Hepatocyte (in vitro differentiated cells): ENCODE results near the gene MLLT6. TPM values are rescaled to one million over a fixed set of nuclear protein-coding genes. Genes with fewer than 3 reads are reported as not detected.

Source experiments
- DNase-seq: peaks from one replicate; pipeline ENCODE4 v3.0.0-alpha.2; 2016; ENCODE audit warnings: low spot score
- H2AFZ ChIP-seq: fragments of 200-600 bp; sonication (generic); 2 replicates; pipeline ENCODE4 v1.6.0; 2016; ENCODE audit warnings: antibody characterized with exemption, mild to moderate bottlenecking
- H3K27ac ChIP-seq: fragments of 200-600 bp; sonication (generic); 2 replicates; pipeline ENCODE4 v1.5.1; 2016; ENCODE audit warnings: mild to moderate bottlenecking
- H3K27me3 ChIP-seq: fragments of 200-600 bp; sonication (generic); 2 replicates; pipeline ENCODE4 v1.6.1; 2016
- H3K36me3 ChIP-seq: fragments of 200-600 bp; sonication (generic); replicated peaks from 2 replicates; pipeline ENCODE4 v1.5.1; 2016; ENCODE audit warnings: low read depth; ENCODE audit not compliant: insufficient read depth
- H3K4me1 ChIP-seq: fragments of 200-600 bp; sonication (generic); 2 replicates; pipeline ENCODE4 v1.5.1; 2016; ENCODE audit warnings: mild to moderate bottlenecking, moderate library complexity; ENCODE audit not compliant: insufficient read depth
- H3K4me2 ChIP-seq: fragments of 200-600 bp; sonication (generic); 2 replicates; pipeline ENCODE4 v1.6.0; 2016
- H3K4me3 ChIP-seq: fragments of 200-600 bp; sonication (generic); 2 replicates; pipeline ENCODE4 v1.5.1; 2016; ENCODE audit warnings: mild to moderate bottlenecking
- H3K79me2 ChIP-seq: fragments of 200-600 bp; sonication (generic); 2 replicates; pipeline ENCODE4 v1.6.0; 2017; ENCODE audit warnings: mild to moderate bottlenecking
- H3K9me2 ChIP-seq: fragments of 200-600 bp; sonication (generic); replicated peaks from 2 replicates; pipeline ENCODE4 v1.6.0; 2017; ENCODE audit warnings: mild to moderate bottlenecking; ENCODE audit not compliant: insufficient read depth
- H3K9me3 ChIP-seq: fragments of 200-600 bp; sonication (generic); 2 replicates; pipeline ENCODE4 v1.5.1; 2016; ENCODE audit warnings: low read depth, mild to moderate bottlenecking
- H4K20me1 ChIP-seq: fragments of 200-600 bp; sonication (generic); 2 replicates; pipeline ENCODE4 v1.6.0; 2016; ENCODE audit warnings: mild to moderate bottlenecking; ENCODE audit not compliant: insufficient read depth, poor library complexity, severe bottlenecking
- CTCF ChIP-seq: fragments of 200-600 bp; sonication (generic); IDR thresholded peaks from 2 replicates; pipeline ENCODE4 v1.5.1; 2016; ENCODE audit warnings: antibody characterized with exemption, mild to moderate bottlenecking; ENCODE audit not compliant: poor library complexity
- EZH2 ChIP-seq: fragments of 200-600 bp; sonication (generic); IDR thresholded peaks from 2 replicates; pipeline ENCODE4 v1.6.1; 2016; ENCODE audit warnings: antibody characterized with exemption, mild to moderate bottlenecking, borderline replicate concordance
- EZH2phosphoT487 ChIP-seq: fragments of 200-600 bp; sonication (generic); IDR thresholded peaks from one replicate; pipeline ENCODE4 v1.6.1; 2018; ENCODE audit warnings: antibody characterized with exemption, mild to moderate bottlenecking, low read depth, moderate library complexity; ENCODE audit not compliant: unreplicated experiment, severe bottlenecking
- WGBS: methylation state at CpG from one replicate; pipeline ENCODE4 v1.1.6; 2016; ENCODE audit warnings: low lambda C conversion rate; ENCODE audit errors: missing lambda C conversion rate; 5-methylcytosine and 5-hydroxymethylcytosine counted together
- polyA plus RNA-seq: library from polyadenylated mRNA; unstranded; fragments of >200 nt; fragmentation: Nextera tagmentation; extraction: Ambion mirVana; gene quantifications from 2 replicates; pipeline ENCODE4 v1.2.1, GENCODE V29; 2016
- total RNA-seq: library from RNA; depleted of rRNA; stranded (reverse); fragments of >200 nt; gene quantifications from 2 replicates; pipeline ENCODE4 v1.2.3, GENCODE V29; 2014

The MLLT6 gene
- total and polyA plus RNA-seq, 2 experiments from 2014 or later = 10.6 to 27.5 TPM

- WGBS = 92% methylated on average over 6 of the region's 6 CpGs
- H3K27ac ChIP-seq = no peak overlapping the region
- no peaks in the 10 kb centered on the region for H3K9me3 ChIP-seq
- no peaks in the 10 kb centered on the region for H3K36me3 ChIP-seq
- TF ChIP-seq EZH2 (no peak), EZH2phosphoT487 (no peak), CTCF (no peak)
- H2AFZ ChIP-seq = no peak overlapping the region
- no peaks in the 10 kb centered on the region for H4K20me1 ChIP-seq
- no peaks in the 10 kb centered on the region for H3K9me2 ChIP-seq
- DNase-seq = no peak
- peaks cover 10% of the 10 kb centered on the region for H3K4me1 ChIP-seq
- no peak overlapping the region for H3K4me3 ChIP-seq
- no peaks in the 10 kb centered on the region for H3K27me3 ChIP-seq
- no peak overlapping the region for H3K4me2 ChIP-seq
- H3K79me2 ChIP-seq = no peaks in the 10 kb centered on the region
These were observed 15.9 kb downstream of the MLLT6 start for GRCh38 chr17:38720941-38721340.

- WGBS = no CpG with 5 or more reads among the region's 16 CpGs
- H4K20me1 ChIP-seq = no peaks in the 10 kb centered on the region
- H3K4me1 ChIP-seq = peaks cover 10% of the 10 kb centered on the region
- no peaks in the 10 kb centered on the region for H3K9me2 ChIP-seq
- no peaks in the 10 kb centered on the region for H3K9me3 ChIP-seq
- H3K36me3 ChIP-seq = no peaks in the 10 kb centered on the region
- no peak overlapping the region for H3K4me3 ChIP-seq
- no peaks in the 10 kb centered on the region for H3K27me3 ChIP-seq
- no peak overlapping the region for H2AFZ ChIP-seq
- H3K27ac ChIP-seq = no peak overlapping the region
- DNase-seq = no peak
- H3K79me2 ChIP-seq = no peaks in the 10 kb centered on the region
- H3K4me2 ChIP-seq = no peak overlapping the region
- TF ChIP-seq CTCF (no peak), EZH2 (no peak), EZH2phosphoT487 (no peak)
These were observed 16.7 kb downstream of the MLLT6 start for GRCh38 chr17:38721802-38722201.

GRCh38 chr17:38724337-38724988 lies 19.4 kb downstream of the MLLT6 start:
- Histone ChIP-seq H3K36me3 (no peaks in the 10 kb centered on the region), H3K4me3 (no peak overlapping the region), H3K9me2 (no peaks in the 10 kb centered on the region), H3K9me3 (no peaks in the 10 kb centered on the region), H2AFZ (no peak overlapping the region), H3K27me3 (no peaks in the 10 kb centered on the region), H4K20me1 (no peaks in the 10 kb centered on the region), H3K79me2 (no peaks in the 10 kb centered on the region), H3K4me1 (peaks cover 6% of the 10 kb centered on the region), H3K27ac (no peak overlapping the region), H3K4me2 (no peak overlapping the region)
- 91% methylated on average over 16 of the region's 16 CpGs for WGBS
- no peak for TF ChIP-seq EZH2
- no peak for TF ChIP-seq CTCF
- TF ChIP-seq EZH2phosphoT487 = no peak
- no peak for DNase-seq
